ENCODE results near the gene LRTM2. TPM values are rescaled to one million over a fixed set of nuclear protein-coding genes. Genes with fewer than 3 reads are reported as not detected.

LRTM2 gene
- total and polyA plus RNA-seq, 4 donors: not detected

DNA sequence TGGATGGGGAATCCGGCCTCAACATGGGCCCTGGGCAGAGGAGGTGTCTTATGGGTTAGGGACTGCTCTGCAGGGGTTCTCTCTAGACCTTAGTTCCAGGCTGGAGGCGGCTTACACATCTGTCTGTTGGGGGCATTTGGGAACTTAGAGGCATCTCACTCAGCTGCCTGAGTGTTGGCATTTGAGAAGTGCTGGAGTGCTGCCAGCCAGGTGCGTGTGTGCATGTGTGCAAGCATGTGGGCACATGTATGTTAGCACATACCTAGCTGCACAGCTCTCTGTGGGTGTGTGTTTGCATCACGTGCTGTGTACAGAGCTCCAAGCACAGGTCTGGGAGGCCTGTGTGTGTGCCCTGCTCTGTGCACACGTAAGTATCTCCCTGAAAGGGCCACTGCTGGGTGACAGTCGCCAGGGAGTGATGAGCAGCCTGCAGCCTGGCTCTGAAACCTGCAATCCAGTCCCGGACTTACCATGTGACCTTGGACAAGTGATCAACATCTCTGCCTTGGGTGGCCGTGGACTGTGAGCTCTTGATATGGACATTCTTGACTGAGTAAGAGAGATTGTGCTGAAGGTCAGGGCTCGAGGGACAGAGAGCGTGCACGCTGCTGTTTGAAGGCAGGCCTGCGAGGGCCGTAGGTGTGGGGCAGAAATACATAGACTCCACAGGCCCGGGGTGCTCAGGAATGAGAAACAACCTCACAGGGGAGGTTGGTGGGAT is 5.2 kb downstream of the LRTM2 start:
- TF ChIP-seq GABPA (IDR thresholded peaks at IDR 0.05 in 1 of 2, conservative IDR thresholded peaks at IDR 0.05 in 1 of 2) (no peak), SP1 (IDR thresholded peaks at IDR 0.05) (no peak), HNF4G (IDR thresholded peaks at IDR 0.05) (no peak), RAD21 (IDR thresholded peaks at IDR 0.05) (no peak), RXRA (IDR thresholded peaks at IDR 0.05) (no peak)
- TF ChIP-seq, protein P1, sequence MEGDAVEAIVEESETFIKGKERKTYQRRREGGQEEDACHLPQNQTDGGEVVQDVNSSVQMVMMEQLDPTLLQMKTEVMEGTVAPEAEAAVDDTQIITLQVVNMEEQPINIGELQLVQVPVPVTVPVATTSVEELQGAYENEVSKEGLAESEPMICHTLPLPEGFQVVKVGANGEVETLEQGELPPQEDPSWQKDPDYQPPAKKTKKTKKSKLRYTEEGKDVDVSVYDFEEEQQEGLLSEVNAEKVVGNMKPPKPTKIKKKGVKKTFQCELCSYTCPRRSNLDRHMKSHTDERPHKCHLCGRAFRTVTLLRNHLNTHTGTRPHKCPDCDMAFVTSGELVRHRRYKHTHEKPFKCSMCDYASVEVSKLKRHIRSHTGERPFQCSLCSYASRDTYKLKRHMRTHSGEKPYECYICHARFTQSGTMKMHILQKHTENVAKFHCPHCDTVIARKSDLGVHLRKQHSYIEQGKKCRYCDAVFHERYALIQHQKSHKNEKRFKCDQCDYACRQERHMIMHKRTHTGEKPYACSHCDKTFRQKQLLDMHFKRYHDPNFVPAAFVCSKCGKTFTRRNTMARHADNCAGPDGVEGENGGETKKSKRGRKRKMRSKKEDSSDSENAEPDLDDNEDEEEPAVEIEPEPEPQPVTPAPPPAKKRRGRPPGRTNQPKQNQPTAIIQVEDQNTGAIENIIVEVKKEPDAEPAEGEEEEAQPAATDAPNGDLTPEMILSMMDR (IDR thresholded peaks at IDR 0.05; ENCODE audit: low read depth, low read length, missing input control): no peak
- Histone ChIP-seq H3K36me3 (ENCODE audit: control insufficient read depth in 4 of 4, insufficient read depth in 3 of 4, low read depth in 1 of 4, low read length in 3 of 4) (no peaks in the 10 kb centered on the region), H3K27ac (ENCODE audit: low read depth in 1 of 2, low read length in 2 of 2) (no peak overlapping the region), H3K9me3 (ENCODE audit: control insufficient read depth in 4 of 4, low read length in 3 of 4) (no peaks in the 10 kb centered on the region), H3K4me3 (ENCODE audit: low read depth in 1 of 3, low read length in 3 of 3) (no peak overlapping the region), H3K27me3 (ENCODE audit: control insufficient read depth in 4 of 4, insufficient read depth in 4 of 4, low read length in 3 of 4) (peaks cover 0 to 6% (median under 1%) of the 10 kb centered on the region in 4 donors), H3K9ac (ENCODE audit: low read depth in 1 of 2, low read length in 2 of 2) (no peak overlapping the region), H3K4me1 (ENCODE audit: control insufficient read depth in 4 of 4, insufficient read depth in 4 of 4, low read length in 3 of 4) (no peaks in the 10 kb centered on the region)
- no peak for DNase-seq (ENCODE audit: low spot score)
- WGBS: 74% methylated on average over 14 of the region's 14 CpGs

DNA sequence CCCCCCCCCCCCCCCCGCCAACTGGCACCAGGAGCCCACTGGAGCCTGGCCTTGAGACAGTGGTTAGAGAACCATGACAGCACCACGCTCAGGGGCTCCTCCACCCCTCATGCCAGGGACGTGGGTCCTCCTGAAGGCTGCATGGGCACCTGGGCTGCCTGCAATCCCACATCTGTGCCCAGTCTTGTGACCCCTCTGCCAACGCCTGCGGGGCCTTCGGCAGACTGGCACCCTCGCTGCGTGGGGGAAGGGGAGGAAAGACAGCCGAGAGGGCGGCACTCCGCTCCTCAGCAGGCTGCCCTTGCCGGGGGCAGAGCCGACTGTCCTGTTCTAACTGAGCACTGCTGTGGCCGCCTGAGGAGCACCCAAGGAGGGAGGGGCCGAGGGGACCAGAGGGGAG is 6.0 kb downstream of the LRTM2 start:
- Histone ChIP-seq H3K4me3 (ENCODE audit: low read depth in 1 of 3, low read length in 3 of 3) (no peak overlapping the region), H3K9me3 (ENCODE audit: control insufficient read depth in 4 of 4, low read length in 3 of 4) (no peaks in the 10 kb centered on the region), H3K9ac (ENCODE audit: low read depth in 1 of 2, low read length in 2 of 2) (no peak overlapping the region), H3K27ac (ENCODE audit: low read depth in 1 of 2, low read length in 2 of 2) (no peak overlapping the region), H3K27me3 (ENCODE audit: control insufficient read depth in 4 of 4, insufficient read depth in 4 of 4, low read length in 3 of 4) (peaks cover 0 to 6% (median 1%) of the 10 kb centered on the region in 4 donors), H3K36me3 (ENCODE audit: control insufficient read depth in 4 of 4, insufficient read depth in 3 of 4, low read depth in 1 of 4, low read length in 3 of 4) (no peaks in the 10 kb centered on the region), H3K4me1 (ENCODE audit: control insufficient read depth in 4 of 4, insufficient read depth in 4 of 4, low read length in 3 of 4) (no peaks in the 10 kb centered on the region)
- TF ChIP-seq, protein P2, sequence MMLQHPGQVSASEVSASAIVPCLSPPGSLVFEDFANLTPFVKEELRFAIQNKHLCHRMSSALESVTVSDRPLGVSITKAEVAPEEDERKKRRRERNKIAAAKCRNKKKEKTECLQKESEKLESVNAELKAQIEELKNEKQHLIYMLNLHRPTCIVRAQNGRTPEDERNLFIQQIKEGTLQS (IDR thresholded peaks at IDR 0.05): no peak
- TF ChIP-seq HNF4A (conservative IDR thresholded peaks at IDR 0.05): no peak
- no peak for TF ChIP-seq SP1 (IDR thresholded peaks at IDR 0.05)
- no peak for TF ChIP-seq FOXA2 (IDR thresholded peaks at IDR 0.05)
- TF ChIP-seq FOXA1 (IDR thresholded peaks at IDR 0.05): no peak
- TF ChIP-seq HNF4G (IDR thresholded peaks at IDR 0.05): no peak
- TF ChIP-seq YY1 (IDR thresholded peaks at IDR 0.05): no peak
- TF ChIP-seq RXRA (IDR thresholded peaks at IDR 0.05): no peak
- TF ChIP-seq NR2F2 (IDR thresholded peaks at IDR 0.05): no peak
- TF ChIP-seq JUND (IDR thresholded peaks at IDR 0.05): no peak
- TF ChIP-seq RAD21 (IDR thresholded peaks at IDR 0.05): no peak
- TF ChIP-seq, protein P1 (IDR thresholded peaks at IDR 0.05; ENCODE audit: low read depth, low read length, missing input control): no peak
- TF ChIP-seq, protein P3, sequence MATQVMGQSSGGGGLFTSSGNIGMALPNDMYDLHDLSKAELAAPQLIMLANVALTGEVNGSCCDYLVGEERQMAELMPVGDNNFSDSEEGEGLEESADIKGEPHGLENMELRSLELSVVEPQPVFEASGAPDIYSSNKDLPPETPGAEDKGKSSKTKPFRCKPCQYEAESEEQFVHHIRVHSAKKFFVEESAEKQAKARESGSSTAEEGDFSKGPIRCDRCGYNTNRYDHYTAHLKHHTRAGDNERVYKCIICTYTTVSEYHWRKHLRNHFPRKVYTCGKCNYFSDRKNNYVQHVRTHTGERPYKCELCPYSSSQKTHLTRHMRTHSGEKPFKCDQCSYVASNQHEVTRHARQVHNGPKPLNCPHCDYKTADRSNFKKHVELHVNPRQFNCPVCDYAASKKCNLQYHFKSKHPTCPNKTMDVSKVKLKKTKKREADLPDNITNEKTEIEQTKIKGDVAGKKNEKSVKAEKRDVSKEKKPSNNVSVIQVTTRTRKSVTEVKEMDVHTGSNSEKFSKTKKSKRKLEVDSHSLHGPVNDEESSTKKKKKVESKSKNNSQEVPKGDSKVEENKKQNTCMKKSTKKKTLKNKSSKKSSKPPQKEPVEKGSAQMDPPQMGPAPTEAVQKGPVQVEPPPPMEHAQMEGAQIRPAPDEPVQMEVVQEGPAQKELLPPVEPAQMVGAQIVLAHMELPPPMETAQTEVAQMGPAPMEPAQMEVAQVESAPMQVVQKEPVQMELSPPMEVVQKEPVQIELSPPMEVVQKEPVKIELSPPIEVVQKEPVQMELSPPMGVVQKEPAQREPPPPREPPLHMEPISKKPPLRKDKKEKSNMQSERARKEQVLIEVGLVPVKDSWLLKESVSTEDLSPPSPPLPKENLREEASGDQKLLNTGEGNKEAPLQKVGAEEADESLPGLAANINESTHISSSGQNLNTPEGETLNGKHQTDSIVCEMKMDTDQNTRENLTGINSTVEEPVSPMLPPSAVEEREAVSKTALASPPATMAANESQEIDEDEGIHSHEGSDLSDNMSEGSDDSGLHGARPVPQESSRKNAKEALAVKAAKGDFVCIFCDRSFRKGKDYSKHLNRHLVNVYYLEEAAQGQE (IDR thresholded peaks at IDR 0.05): no peak
- no peak for TF ChIP-seq EGR1 (IDR thresholded peaks at IDR 0.05; ENCODE audit: low read depth in 2 of 2)
- no peak for TF ChIP-seq TAF1 (conservative IDR thresholded peaks at IDR 0.05)
- TF ChIP-seq GABPA (IDR thresholded peaks at IDR 0.05 in 1 of 2, conservative IDR thresholded peaks at IDR 0.05 in 1 of 2): no peak
- TF ChIP-seq, protein P4, sequence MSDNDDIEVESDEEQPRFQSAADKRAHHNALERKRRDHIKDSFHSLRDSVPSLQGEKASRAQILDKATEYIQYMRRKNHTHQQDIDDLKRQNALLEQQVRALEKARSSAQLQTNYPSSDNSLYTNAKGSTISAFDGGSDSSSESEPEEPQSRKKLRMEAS (IDR thresholded peaks at IDR 0.05): no peak
- WGBS: 86% methylated on average over 15 of the region's 15 CpGs
- DNase-seq (ENCODE audit: low spot score): no peak

All from liver (tissue), 9 donors.